NCI-H2196 (cell line): ENCODE results near the gene GAS2.

Experiments
- DNase-seq: peaks from one replicate; lab custom pipeline; 2025; ENCODE audit not compliant: unreplicated experiment; lab: John Stamatoyannopoulos, UW

GAS2 gene

GRCh38 chr11:22671751-22672150 is 5.3 kb downstream of the GAS2 start:
- no peak for DNase-seq

- DNase-seq, result no peak
These were observed 8.3 kb downstream of the GAS2 start for GRCh38 chr11:22674470-22675439.

GRCh38 chr11:22677153-22677903 is 10.9 kb downstream of the GAS2 start:
- DNase-seq, result no peak

GRCh38 chr11:22680628-22681027 is 14.2 kb downstream of the GAS2 start:
- DNase-seq, result no peak

GRCh38 chr11:22681281-22681812 is 14.9 kb downstream of the GAS2 start:
- no peak for DNase-seq

- no peak for DNase-seq
These were observed 17.7 kb downstream of the GAS2 start for GRCh38 chr11:22684082-22684481.

- no peak for DNase-seq
These were observed 18.7 kb downstream of the GAS2 start for GRCh38 chr11:22685111-22685510.

- no peak for DNase-seq
These were observed 22.5 kb downstream of the GAS2 start for GRCh38 chr11:22688914-22689313.

GRCh38 chr11:22690257-22690656 is 23.8 kb downstream of the GAS2 start:
- DNase-seq, result no peak

- DNase-seq, result no peak
These were observed 24.5 kb downstream of the GAS2 start for GRCh38 chr11:22690871-22691270.

GRCh38 chr11:22699388-22699787 is 33.0 kb downstream of the GAS2 start:
- DNase-seq, result no peak

- no peak for DNase-seq
These were observed 35.6 kb downstream of the GAS2 start for GRCh38 chr11:22702031-22702430.

- peak; percentile 28 for DNase-seq
These were observed 36.6 kb downstream of the GAS2 start for GRCh38 chr11:22703040-22703439.

GRCh38 chr11:22703591-22703990 is 37.2 kb downstream of the GAS2 start:
- no peak for DNase-seq

GRCh38 chr11:22707119-22707899 is 40.9 kb downstream of the GAS2 start:
- DNase-seq, result no peak

- no peak for DNase-seq
These were observed 44.8 kb downstream of the GAS2 start for GRCh38 chr11:22711071-22711770.

GRCh38 chr11:22711880-22712279 is 45.5 kb downstream of the GAS2 start:
- DNase-seq, result no peak

GRCh38 chr11:22713336-22713735 is 46.9 kb downstream of the GAS2 start:
- DNase-seq, result no peak

- DNase-seq, result no peak
These were observed 49.6 kb downstream of the GAS2 start for GRCh38 chr11:22715971-22716370.

GRCh38 chr11:22720457-22720856 is 54.0 kb downstream of the GAS2 start:
- DNase-seq, result no peak
